ENCODE results near the gene COX17.

DNA sequence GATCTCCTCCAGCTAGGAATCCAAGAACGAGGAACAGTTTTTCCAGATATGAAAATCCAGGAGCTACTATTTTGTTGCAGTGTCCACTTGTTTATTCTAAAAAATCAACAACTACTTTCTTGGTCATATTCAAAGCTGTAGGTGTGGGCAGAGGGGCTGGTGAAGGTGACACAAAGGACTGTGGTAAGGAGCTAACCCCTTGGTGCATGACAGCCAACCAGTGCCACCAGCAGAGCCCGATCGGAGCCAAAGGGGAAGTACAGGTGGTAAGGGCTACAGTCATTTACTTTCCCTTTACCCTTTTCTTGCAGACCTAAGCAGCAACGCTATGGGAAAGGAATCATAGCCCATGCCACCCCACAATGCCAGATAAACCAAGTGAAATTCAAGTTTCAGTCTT, 48.8 kb downstream of the COX17 start:
- TF ChIP-seq, protein P1, sequence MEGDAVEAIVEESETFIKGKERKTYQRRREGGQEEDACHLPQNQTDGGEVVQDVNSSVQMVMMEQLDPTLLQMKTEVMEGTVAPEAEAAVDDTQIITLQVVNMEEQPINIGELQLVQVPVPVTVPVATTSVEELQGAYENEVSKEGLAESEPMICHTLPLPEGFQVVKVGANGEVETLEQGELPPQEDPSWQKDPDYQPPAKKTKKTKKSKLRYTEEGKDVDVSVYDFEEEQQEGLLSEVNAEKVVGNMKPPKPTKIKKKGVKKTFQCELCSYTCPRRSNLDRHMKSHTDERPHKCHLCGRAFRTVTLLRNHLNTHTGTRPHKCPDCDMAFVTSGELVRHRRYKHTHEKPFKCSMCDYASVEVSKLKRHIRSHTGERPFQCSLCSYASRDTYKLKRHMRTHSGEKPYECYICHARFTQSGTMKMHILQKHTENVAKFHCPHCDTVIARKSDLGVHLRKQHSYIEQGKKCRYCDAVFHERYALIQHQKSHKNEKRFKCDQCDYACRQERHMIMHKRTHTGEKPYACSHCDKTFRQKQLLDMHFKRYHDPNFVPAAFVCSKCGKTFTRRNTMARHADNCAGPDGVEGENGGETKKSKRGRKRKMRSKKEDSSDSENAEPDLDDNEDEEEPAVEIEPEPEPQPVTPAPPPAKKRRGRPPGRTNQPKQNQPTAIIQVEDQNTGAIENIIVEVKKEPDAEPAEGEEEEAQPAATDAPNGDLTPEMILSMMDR (IDR thresholded peaks at IDR 0.05), result no peak
- no peak for TF ChIP-seq POLR2AphosphoS5 (IDR thresholded peaks at IDR 0.05)
- no peak for TF ChIP-seq POLR2A (IDR thresholded peaks at IDR 0.05)
- no peak for TF ChIP-seq EP300 (IDR thresholded peaks at IDR 0.05)

All from sigmoid colon (tissue), 4 donors.